H1 (cell line): ENCODE results near the gene ESR1. TPM values are rescaled to one million over a fixed set of nuclear protein-coding genes. Genes with fewer than 3 reads are reported as not detected.

Source experiments
- CTCF ChIA-PET: fragments of 300-600 bp; sonication (Branson Sonifier 250); formaldehyde crosslinking; loops from one replicate; lab custom pipeline; 2021; ENCODE audit not compliant: partially characterized antibody; lab: Charles Lee
- POLR2A ChIA-PET: fragments of 300-600 bp; sonication (Branson Sonifier 250); formaldehyde crosslinking; loops from one replicate; lab custom pipeline; 2021; ENCODE audit warnings: inconsistent platforms; ENCODE audit not compliant: partially characterized antibody; lab: Charles Lee
- DNase-seq, 2 experiments: peaks; one replicate each; pipeline versions ENCODE4 v3.0.0 to v3.0.0-alpha.2; 2010 to 2022; ENCODE audit warnings: low spot score in 2 of 2, low read depth in 1 of 2, mixed read lengths in 1 of 2
- FAIRE-seq: peaks from 2 replicates; lab custom pipeline; 2011; peaks lifted over from hg19 to GRCh38; lab: Jason Lieb, UNC
- H2AFZ ChIP-seq: 2 replicates; pipeline ENCODE4 v1.8.1; 2012; ENCODE audit warnings: low read length, inconsistent platforms
- H2AK5ac ChIP-seq: 2 replicates; pipeline ENCODE4 v1.6.1; 2013; ENCODE audit warnings: low read depth, low read length
- H2BK120ac ChIP-seq: replicated peaks from 2 replicates; pipeline ENCODE3; 2013; ENCODE audit warnings: low read depth, low read length, inconsistent platforms
- H2BK12ac ChIP-seq: 2 replicates; pipeline ENCODE4 v1.6.1; 2013; ENCODE audit warnings: low read depth, low read length
- H2BK15ac ChIP-seq: 2 replicates; pipeline ENCODE4 v1.6.1; 2013; ENCODE audit warnings: low read length
- H2BK20ac ChIP-seq: 2 replicates; pipeline ENCODE4 v1.6.1; 2013; ENCODE audit warnings: low read length
- H2BK5ac ChIP-seq: 2 replicates; pipeline ENCODE4 v1.6.1; 2013; ENCODE audit warnings: low read depth, low read length
- H3K14ac ChIP-seq: 2 replicates; pipeline ENCODE4 v1.6.1; 2013; ENCODE audit warnings: inconsistent platforms; ENCODE audit not compliant: insufficient read length
- H3K18ac ChIP-seq: 2 replicates; pipeline ENCODE4 v1.6.1; 2013; ENCODE audit warnings: low read length; ENCODE audit errors: extremely low read depth
- H3K23ac ChIP-seq: 2 replicates; pipeline ENCODE4 v1.6.1; 2013; ENCODE audit warnings: inconsistent platforms; ENCODE audit not compliant: insufficient read length
- H3K23me2 ChIP-seq: 2 replicates; pipeline ENCODE4 v1.6.1; 2013; ENCODE audit warnings: low read depth, low read length
- H3K27ac ChIP-seq: 2 replicates; pipeline ENCODE4 v1.6.1; 2011; ENCODE audit warnings: low read depth, low read length, inconsistent platforms
- H3K27me3 ChIP-seq, 4 experiments: replicated peaks in 1 of 4; 1 replicate in 1 of 4; 2 replicates in 3 of 4; pipeline versions ENCODE4 v1.6.1 to v1.8.1; 2011 to 2013; ENCODE audit warnings: low read length in 3 of 4, mild to moderate bottlenecking in 3 of 4, inconsistent platforms in 2 of 4, mixed read lengths in 2 of 4, moderate library complexity in 1 of 4; ENCODE audit not compliant: control insufficient read depth in 3 of 4, insufficient read depth in 3 of 4; ENCODE audit errors: extremely low read depth in 1 of 4
- H3K36me3 ChIP-seq, 4 experiments: 2 replicates each; pipeline versions ENCODE4 v1.6.1 to v1.8.1; 2011 to 2013; ENCODE audit warnings: mild to moderate bottlenecking in 4 of 4, low read length in 3 of 4, moderate library complexity in 2 of 4, control low read depth in 1 of 4, inconsistent platforms in 1 of 4; ENCODE audit not compliant: insufficient read depth in 4 of 4, control insufficient read depth in 2 of 4
- H3K4ac ChIP-seq: replicated peaks from 2 replicates; pipeline ENCODE3; 2013; ENCODE audit warnings: low read length, low read depth, mixed read lengths, inconsistent platforms; ENCODE audit not compliant: insufficient read length
- H3K4me1 ChIP-seq, 4 experiments: replicated peaks in 1 of 4; 1 replicate in 1 of 4; 2 replicates in 3 of 4; pipeline versions ENCODE4 v1.6.1 to v1.8.1; 2011 to 2013; ENCODE audit warnings: low read length in 3 of 4, inconsistent platforms in 2 of 4, mixed read lengths in 1 of 4; ENCODE audit not compliant: insufficient read depth in 4 of 4, control insufficient read depth in 3 of 4
- H3K4me2 ChIP-seq, 2 experiments: 2 replicates each; pipeline versions ENCODE4 v1.6.1 to v1.8.1; 2011 to 2013; ENCODE audit warnings: low read depth in 2 of 2, low read length in 2 of 2, control low read depth in 1 of 2, inconsistent platforms in 1 of 2, mild to moderate bottlenecking in 1 of 2; ENCODE audit not compliant: insufficient read depth in 1 of 2
- H3K4me3 ChIP-seq, 4 experiments: fragments of 200-600, 300-600 bp in 1 of 4; sonication (generic), shearing (Covaris generic), sonication (Bioruptor Twin) in 1 of 4; 2 replicates each; pipeline versions ENCODE4 v1.5.1 to v1.8.1; 2011 to 2016; ENCODE audit warnings: low read length in 4 of 4, low read depth in 3 of 4, control low read depth in 2 of 4, inconsistent platforms in 2 of 4, mild to moderate bottlenecking in 2 of 4, mixed read lengths in 1 of 4, moderate library complexity in 1 of 4; ENCODE audit not compliant: insufficient read depth in 2 of 4; ENCODE audit errors: extremely low read depth in 1 of 4
- H3K56ac ChIP-seq: replicated peaks from 2 replicates; pipeline ENCODE3; 2013; ENCODE audit warnings: low read depth, mild to moderate bottlenecking, mixed read lengths, low read length, inconsistent platforms; ENCODE audit not compliant: insufficient read length
- H3K79me1 ChIP-seq: 2 replicates; pipeline ENCODE4 v1.6.1; 2013; ENCODE audit warnings: low read depth, low read length, control low read depth
- H3K79me2 ChIP-seq, 2 experiments: 2 replicates each; pipeline versions ENCODE4 v1.6.1 to v1.8.1; 2012 to 2013; ENCODE audit warnings: low read length in 2 of 2, mild to moderate bottlenecking in 2 of 2, inconsistent platforms in 1 of 2; ENCODE audit not compliant: insufficient read depth in 2 of 2, control insufficient read depth in 1 of 2
- H3K9ac ChIP-seq, 4 experiments: replicated peaks in 1 of 4; 1 replicate in 1 of 4; 2 replicates in 3 of 4; pipeline versions ENCODE4 v1.6.1 to v1.8.1; 2011 to 2013; ENCODE audit warnings: low read depth in 3 of 4, low read length in 3 of 4, control low read depth in 2 of 4, mild to moderate bottlenecking in 2 of 4, moderate library complexity in 2 of 4, inconsistent platforms in 1 of 4; ENCODE audit errors: extremely low read depth in 1 of 4
- H3K9me3 ChIP-seq, 2 experiments: 2 replicates each; pipeline versions ENCODE4 v1.6.1 to v1.8.1; 2012 to 2013; ENCODE audit warnings: mild to moderate bottlenecking in 2 of 2, moderate library complexity in 2 of 2, control low read depth in 1 of 2, inconsistent platforms in 1 of 2, low read depth in 1 of 2, low read length in 1 of 2, mixed read lengths in 1 of 2; ENCODE audit not compliant: insufficient read depth in 2 of 2
- H4K20me1 ChIP-seq, 2 experiments: replicated peaks in 1 of 2; 2 replicates each; pipeline versions ENCODE3 to v1.8.1; 2011 to 2013; ENCODE audit warnings: inconsistent platforms in 2 of 2, low read length in 2 of 2, mild to moderate bottlenecking in 1 of 2; ENCODE audit not compliant: insufficient read depth in 2 of 2, control insufficient read depth in 1 of 2
- H4K5ac ChIP-seq: 2 replicates; pipeline ENCODE4 v1.6.1; 2013; ENCODE audit warnings: low read length, low read depth, mixed read lengths, inconsistent platforms; ENCODE audit not compliant: insufficient read length
- H4K8ac ChIP-seq: 2 replicates; pipeline ENCODE4 v1.8.0; 2013; ENCODE audit warnings: mild to moderate bottlenecking, moderate library complexity, low read length, inconsistent platforms; ENCODE audit not compliant: insufficient read depth; ENCODE audit errors: extremely low read depth
- H4K91ac ChIP-seq: replicated peaks from 2 replicates; pipeline ENCODE3; 2013; ENCODE audit warnings: low read length, mixed read lengths, inconsistent platforms; ENCODE audit not compliant: insufficient read length
- JUND ChIP-seq: IDR thresholded peaks from 2 replicates; pipeline ENCODE4 v1.6.1; 2011; ENCODE audit warnings: mild to moderate bottlenecking, improper control_type of control experiment, low read length
- RAD21 ChIP-seq, 2 experiments: IDR thresholded peaks in 1 of 2; conservative IDR thresholded peaks in 1 of 2; 2 replicates each; pipeline ENCODE4 v1.6.1; 2011; ENCODE audit warnings: low read depth in 2 of 2, low read length in 2 of 2, improper control_type of control experiment in 1 of 2, inconsistent platforms in 1 of 2, mild to moderate bottlenecking in 1 of 2, moderate library complexity in 1 of 2
- SRF ChIP-seq: IDR thresholded peaks from 2 replicates; pipeline ENCODE4 v1.6.1; 2011; ENCODE audit warnings: mild to moderate bottlenecking, low read depth, low read length, moderate library complexity
- WGBS, 2 experiments: shearing (Covaris generic) in 1 of 2; methylation state at CpG; one replicate each; pipeline versions ENCODE4 v1.1.6 to v1.1.7; 2013 to 2015; ENCODE audit warnings: low lambda C conversion rate in 2 of 2, mixed read lengths in 2 of 2, inconsistent platforms in 1 of 2, low coverage in 1 of 2, missing lambda C conversion rate in 1 of 2; ENCODE audit not compliant: insufficient replicate concordance in 2 of 2, insufficient coverage in 1 of 2, insufficient read length in 1 of 2; ENCODE audit errors: extremely low coverage in 1 of 2, missing lambda C conversion rate in 1 of 2; 5-methylcytosine and 5-hydroxymethylcytosine counted together
- polyA plus RNA-seq, 7 experiments: library from polyadenylated mRNA; depleted of rRNA in 3 of 7; stranded (reverse) in 5 of 7; unstranded in 2 of 7; fragments of >200 nt in 5 of 7; fragments of 200-250 nt in 2 of 7; gene quantifications; 1 replicate in 5 of 7; 2 replicates in 1 of 7; 4 replicates in 1 of 7; pipeline versions ENCODE4 v1.2.1 to v1.2.3, GENCODE V29; 2011 to 2013; ENCODE audit warnings: missing spikeins in 2 of 7, mixed read lengths in 2 of 7
- total RNA-seq: library from RNA; stranded (reverse); fragmentation: NEBNext Ultra II Directional; extraction: Animal tissue kit (Norgen Biotek cat#: 25700); gene quantifications from 2 replicates; pipeline ENCODE4 v1.2.1, GENCODE V29; 2021

The ESR1 gene
- total and polyA plus RNA-seq, 2 of the 8 experiments (the other 6 are each of a cell fraction or from before 2014, with no cell fraction given): 0.03 to 0.17 TPM

- POLR2A ChIA-PET: no interaction called here
- FAIRE-seq: no peak
- 86% methylated on average over 4 of the region's 4 CpGs; no CpG with 5 or more reads in 1 of the 2 experiments for WGBS, 2 experiments
Measured at GRCh38 chr6:152085451-152085921, 278.0 kb downstream of the ESR1 start.

More at GRCh38 chr6:152085451-152085921, 278.0 kb downstream of the ESR1 start:
- H2BK5ac ChIP-seq: no peak overlapping the region
- no peak overlapping the region for H2BK20ac ChIP-seq
- no peak overlapping the region for H3K18ac ChIP-seq
- H4K5ac ChIP-seq: no peak overlapping the region
- H3K79me1 ChIP-seq: no peaks in the 10 kb centered on the region
- no peaks in the 10 kb centered on the region for H3K23me2 ChIP-seq
- H3K23ac ChIP-seq: no peak overlapping the region
- H2BK15ac ChIP-seq: no peak overlapping the region
- H3K27ac ChIP-seq: no peak overlapping the region
- no peak overlapping the region for H3K56ac ChIP-seq
- no peak overlapping the region for H3K4me3 ChIP-seq
- no peaks in the 10 kb centered on the region for H3K27me3 ChIP-seq
- no peak overlapping the region for H3K4me2 ChIP-seq
- no peaks in the 10 kb centered on the region for H3K36me3 ChIP-seq
- no peaks in the 10 kb centered on the region for H4K20me1 ChIP-seq
- no peaks in the 10 kb centered on the region for H3K4me1 ChIP-seq
- no peak overlapping the region for H3K4ac ChIP-seq
- H2AK5ac ChIP-seq: no peak overlapping the region
- H2BK120ac ChIP-seq: no peak overlapping the region
- TF ChIP-seq JUND: no peak
- TF ChIP-seq RAD21 (IDR thresholded peaks at IDR 0.05 in 1 of 2, conservative IDR thresholded peaks at IDR 0.05 in 1 of 2; ENCODE audit: low read depth in 2 of 2, low read length in 2 of 2): no peak
- TF ChIP-seq SRF: no peak
- no peaks in the 10 kb centered on the region for H3K79me2 ChIP-seq
- CTCF ChIA-PET: interaction anchor here (0.6 to 1.7 kb wide), 5 partner anchors 11 to 275 kb away, joined by 3 to 6 read pairs (median 3); no protein-coding TSS in a partner anchor
- DNase-seq: no peak
- no peaks in the 10 kb centered on the region for H3K9me3 ChIP-seq
- H3K14ac ChIP-seq: no peak overlapping the region
- no peak overlapping the region for H4K8ac ChIP-seq
- no peak overlapping the region for H3K9ac ChIP-seq
- H2AFZ ChIP-seq: no peak overlapping the region
- no peak overlapping the region for H4K91ac ChIP-seq
- H2BK12ac ChIP-seq: no peak overlapping the region
